IPS-NIHi7 (cell line): ENCODE measurements around the gene LUZP1.

Experiments
- DNase-seq: peaks from one replicate; pipeline ENCODE4 v3.0.0; 2012; ENCODE audit warnings: mixed read lengths; ENCODE audit errors: extremely low spot score

Gene LUZP1

DNA sequence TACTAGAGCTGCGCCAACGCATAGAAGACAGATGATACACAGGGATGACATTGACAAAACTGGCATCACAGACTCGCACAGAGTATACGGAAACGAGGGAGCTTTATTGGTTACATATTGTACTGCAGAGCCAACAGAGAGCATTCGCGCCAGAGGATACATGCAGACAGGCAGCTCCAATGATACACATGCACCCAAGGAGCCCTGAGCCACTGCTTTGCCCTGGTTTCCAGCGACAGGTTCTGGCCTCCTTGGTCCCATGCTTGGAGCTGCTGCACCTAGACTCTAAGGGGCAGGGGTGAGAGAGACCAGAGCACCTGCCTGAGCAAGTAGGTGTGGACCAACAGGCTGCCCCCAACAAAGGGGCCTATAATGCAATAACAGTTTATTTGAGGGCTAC is 83.8 kb downstream of the LUZP1 start:
- no peak for DNase-seq

DNA sequence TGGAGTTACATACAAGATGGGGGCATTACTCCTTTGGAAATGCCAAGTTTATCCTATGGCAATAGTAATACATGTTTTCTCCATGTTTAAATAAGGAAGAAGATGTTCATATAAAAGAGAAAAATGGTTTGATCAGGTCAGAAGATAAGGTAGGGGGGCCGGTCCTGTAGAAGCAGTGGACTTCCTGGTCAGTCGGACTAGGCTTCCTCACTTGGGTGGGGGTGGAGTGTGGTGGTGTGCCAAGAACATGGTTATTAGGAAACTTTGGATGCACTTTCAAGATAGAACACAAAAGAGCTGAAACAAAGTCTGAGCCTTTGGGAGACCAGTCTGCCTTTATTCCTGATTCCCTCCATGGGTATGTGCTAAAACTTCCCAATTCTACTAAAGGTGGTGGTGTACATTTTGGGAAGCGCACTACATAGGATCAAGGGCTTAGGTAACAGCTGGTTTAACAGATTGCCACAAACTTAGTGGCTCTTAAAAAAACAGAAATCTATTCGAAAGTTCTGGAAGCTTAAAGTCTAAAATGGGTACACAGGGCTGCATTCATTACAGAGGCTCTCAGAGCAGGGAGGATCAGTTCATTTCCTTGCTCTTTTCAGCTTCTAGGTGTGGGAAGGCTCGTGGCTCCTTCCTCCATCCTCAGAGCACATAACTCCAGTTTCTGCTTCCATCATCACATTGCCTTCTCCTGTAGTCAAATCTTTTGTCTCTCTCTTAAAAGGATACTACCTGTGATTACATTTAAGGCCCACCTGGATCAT is 84.8 kb downstream of the LUZP1 start:
- no peak for DNase-seq

DNA sequence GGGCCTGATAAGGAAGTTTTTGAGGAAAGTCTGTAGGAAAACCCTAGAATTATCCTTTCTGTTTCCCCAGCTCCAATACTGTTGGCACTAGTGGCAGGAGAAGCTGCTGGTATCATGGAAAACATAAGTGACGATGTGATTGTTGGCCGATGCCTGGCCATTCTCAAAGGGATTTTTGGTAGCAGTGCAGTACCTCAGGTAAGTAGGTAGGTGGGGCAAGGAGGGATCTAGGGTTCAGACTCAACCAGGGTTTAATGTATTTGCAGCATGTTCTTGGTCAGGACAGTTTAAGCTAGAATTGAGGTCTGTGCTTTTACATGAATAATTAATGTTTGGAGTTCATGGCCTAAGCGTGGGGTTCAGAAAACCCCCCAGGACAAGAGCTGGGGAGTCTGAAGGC is 87.3 kb downstream of the LUZP1 start:
- DNase-seq: peak; percentile 61

GRCh38 chr1:23080885-23081284 is 87.8 kb downstream of the LUZP1 start:
- DNase-seq: no peak

DNA sequence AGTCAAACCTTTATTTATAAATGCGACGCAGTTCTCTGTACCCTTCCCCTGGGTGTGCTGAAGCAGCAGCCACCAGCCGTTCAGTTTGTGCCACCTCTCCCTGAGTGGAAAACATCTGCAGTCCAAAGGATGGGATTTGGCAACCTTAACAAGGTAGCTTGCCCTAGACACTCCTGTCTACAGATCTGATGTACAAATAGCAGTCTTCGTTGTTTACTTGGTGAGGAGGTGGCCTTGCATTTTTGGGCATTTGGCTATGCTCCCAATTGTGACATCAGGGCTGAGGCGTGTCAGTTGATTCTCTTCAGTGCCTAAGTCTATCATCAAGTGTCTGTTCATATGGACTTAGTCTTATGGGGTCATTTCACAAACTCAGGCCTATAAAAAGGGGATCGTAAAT is 89.6 kb downstream of the LUZP1 start:
- no peak for DNase-seq

DNA sequence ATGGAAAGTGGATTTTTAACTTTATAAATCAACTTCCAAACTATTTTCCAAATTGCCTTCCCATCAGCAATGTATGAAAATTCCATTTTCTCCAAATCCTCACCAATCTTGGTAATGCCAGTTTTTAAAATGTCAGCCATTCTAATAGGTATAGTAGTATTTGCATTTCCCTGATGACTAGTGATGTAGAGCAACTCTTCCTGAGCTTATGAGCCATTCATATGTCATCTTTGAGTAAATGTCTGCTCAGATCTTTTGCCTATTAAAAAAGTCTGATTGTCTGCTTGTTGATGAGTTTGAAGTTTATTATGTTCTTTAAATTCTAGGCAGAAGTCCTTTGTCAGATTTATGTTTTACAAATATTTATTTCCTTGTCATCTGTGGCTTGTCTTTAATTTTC is 94.6 kb downstream of the LUZP1 start:
- DNase-seq: no peak

DNA sequence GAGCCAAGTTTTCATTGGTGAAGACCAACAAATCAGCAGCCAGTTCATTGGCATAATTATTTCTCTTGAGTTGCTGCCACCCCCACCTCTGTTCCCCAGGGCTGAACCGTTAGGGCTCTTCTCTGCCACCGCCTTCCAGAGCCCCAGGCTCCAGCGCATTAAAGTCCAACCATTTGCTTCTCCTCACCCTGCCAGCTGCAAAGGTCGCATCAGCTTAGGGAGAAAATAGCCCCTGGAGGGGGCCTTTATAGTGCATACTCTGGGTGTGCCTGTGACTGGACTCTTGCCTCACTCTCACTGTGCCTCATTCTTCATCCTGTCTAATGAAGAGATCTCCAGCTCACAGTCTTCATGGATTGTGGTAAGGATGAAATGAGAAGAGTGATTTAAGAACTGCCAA is 99.0 kb downstream of the LUZP1 start:
- no peak for DNase-seq

DNA sequence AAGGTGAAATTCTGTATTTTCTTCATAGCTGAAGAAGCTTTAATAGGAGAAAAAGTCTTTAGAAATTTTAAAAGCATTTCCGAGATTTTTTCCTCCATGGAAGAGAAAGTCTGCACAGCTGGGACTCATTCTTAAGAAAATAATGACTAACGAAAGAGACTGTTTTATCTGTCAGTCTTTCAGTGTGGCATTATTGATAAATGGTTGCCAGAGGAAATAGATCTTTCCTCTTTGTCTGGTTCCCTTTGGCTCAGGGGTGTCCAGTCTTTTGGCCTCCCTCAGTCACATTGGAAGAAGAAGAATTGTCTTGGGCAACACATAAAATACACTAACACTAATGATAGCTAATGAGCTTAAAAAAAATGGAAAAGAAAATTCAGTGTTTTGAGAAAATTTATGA is 99.5 kb downstream of the LUZP1 start:
- DNase-seq: no peak

GRCh38 chr1:23066075-23066474 is 102.6 kb downstream of the LUZP1 start:
- DNase-seq: no peak

GRCh38 chr1:23065385-23065784 is 103.3 kb downstream of the LUZP1 start:
- DNase-seq: no peak

DNA sequence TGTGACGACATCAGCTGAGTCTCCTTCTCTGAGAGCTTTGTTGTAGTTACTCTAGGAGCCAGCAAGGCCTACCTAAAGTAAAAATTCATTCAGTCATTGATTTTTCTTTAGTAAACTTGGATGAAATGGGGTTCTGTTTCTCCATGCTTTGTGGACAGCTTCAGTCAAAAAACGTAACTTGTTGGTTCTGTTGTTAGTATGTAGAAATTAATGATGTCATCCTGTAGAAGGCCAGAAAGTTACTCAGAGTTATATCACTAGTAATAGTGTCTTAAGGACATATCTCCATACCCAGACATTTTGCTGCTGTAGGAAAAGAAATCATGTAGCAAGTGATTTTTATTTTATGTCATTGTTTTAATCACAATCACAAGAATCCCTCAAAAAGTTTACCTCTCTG is 106.4 kb downstream of the LUZP1 start:
- no peak for DNase-seq

GRCh38 chr1:23057301-23057700 is 111.4 kb downstream of the LUZP1 start:
- no peak for DNase-seq

DNA sequence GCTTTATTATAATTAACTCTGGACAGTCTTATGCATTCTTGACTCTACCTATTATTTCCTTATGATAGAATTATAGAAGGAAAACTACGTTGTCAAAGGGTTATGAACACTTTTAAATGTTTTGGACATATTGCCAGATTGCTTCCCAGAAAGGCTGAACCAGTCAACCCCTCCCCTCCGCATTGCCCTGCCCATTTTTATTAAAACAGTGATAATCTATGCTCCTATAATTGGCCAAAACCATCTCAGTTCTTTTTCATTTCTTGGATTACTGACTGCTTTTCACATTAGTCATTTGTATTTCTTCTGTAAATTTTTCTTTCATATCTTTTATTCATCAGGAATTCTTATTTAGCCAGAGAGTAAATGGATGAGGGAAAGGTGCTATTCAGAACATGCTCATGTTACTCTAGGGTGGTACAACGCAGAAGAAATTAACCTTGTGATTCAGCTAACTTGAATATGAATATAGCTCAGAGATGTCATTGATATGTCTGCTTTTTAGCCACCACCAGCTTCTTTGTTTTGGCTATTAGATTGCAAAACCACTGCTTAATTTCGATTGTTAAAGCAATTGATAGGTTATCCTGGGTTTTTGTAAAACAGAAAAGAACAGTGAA is 117.3 kb downstream of the LUZP1 start:
- no peak for DNase-seq

DNA sequence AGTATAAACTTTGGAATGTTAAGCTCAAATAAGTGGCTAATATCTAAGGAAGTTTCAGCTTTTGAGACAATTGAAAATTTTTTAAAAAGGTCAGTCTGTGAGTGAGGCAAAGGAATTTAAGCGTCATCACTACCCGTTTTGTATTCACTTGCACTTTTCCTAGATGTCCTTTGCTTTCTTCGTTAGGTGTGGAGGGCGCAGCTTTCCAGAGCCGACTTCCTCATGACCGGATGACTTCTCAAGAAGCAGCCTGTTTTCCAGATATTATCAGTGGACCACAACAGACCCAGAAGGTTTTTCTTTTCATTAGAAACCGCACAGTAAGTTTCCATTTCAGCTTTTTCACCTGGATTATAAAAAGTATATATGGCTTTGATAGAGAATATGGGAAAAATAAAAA is 118.5 kb downstream of the LUZP1 start:
- no peak for DNase-seq

DNA sequence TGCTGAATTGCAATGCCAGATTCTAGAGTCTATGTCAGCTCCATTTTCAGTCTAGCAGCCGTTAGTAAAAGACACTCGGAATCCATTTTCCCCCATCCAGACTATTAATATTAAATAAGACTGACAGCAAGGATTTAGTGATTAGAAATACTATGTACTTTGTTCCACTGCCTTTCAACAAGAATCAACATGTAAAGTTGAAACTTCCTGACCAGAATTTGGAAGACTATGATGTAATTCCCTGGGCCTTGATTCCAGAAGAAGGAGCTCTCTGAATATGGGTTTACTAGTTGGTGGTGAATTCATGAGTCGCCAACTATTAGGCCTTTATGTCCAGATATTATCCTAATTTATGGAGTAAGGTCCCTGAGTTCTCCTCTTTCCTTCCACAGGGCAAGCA is 124.6 kb downstream of the LUZP1 start:
- DNase-seq: no peak

DNA sequence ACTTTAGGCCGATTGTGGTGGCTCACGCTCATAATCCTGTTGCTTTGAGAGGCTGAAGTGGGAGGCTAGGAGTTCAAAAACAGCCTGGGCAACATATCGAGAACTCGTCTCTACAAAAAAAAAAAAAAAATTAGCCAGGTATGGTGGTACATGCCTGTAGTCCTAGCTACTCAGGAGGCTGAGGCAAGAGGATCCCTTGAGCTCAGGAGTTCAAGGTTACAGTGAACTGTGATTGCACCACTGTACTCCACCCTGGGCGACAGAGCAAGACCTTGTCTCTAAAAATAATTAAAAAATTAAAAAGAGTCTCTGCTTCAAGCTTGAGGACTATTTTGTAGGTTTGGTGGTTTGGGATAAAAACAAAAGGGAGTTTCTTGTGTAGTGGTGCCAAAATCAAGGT is 128.1 kb downstream of the LUZP1 start:
- DNase-seq: no peak

DNA sequence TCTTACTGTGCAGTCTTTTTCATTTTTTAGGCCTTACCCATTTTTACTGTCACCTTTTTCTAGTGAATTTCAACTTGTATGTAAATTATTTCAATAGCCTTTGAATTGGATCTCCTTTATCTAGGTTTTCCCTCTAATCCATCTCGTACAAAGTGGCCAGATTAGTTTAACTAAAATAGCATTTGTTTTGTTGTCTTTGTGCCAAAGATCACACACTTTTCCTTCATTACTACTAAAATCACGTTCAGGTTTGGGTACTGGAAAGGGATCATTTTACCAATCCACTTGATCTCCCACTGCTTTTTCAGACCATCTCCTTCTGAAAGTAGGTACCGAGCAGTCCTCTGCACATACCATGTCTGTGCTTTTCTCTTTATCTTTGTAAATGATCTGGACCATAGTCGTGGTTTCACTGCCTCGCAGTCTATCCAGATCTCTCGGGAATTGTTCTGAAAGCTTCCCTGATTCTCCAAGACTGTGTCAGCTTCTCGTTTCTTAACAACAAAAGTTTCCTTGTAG is 129.3 kb downstream of the LUZP1 start:
- no peak for DNase-seq

GRCh38 chr1:23037081-23037740 is 131.4 kb downstream of the LUZP1 start:
- DNase-seq: no peak

DNA sequence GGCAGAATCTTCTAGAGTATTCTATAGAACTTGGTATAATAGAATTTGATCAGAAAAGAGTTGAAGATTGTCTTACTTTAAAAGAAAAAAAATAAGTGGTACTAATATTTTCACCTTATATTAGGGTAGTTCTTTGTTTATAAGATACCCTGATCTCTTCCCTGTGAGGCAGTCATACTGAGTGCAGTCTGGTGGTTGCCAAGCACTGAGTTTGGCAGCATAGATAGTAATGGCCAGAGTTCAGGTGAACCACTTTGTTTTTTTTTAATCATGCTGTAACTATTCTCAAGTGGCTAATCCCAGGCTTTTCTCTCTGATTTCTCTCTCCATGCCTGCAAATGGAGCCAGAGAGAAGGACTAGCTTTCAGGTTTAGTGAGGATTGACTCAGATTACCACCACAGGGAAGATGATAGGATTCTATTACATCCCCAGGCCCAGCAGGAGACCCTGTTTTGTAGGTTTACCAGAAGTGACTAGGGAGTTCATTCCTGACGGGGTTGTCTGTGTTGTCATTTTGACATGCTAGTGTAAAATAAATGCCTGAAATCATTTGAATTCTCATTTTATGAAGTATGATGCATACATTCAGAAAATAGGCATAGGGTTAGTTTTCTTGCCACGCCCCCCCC is 132.7 kb downstream of the LUZP1 start:
- DNase-seq: peak; percentile 53
